ENCODE results near the gene TIMM10. TPM values are rescaled to one million over a fixed set of nuclear protein-coding genes. Genes with fewer than 3 reads are reported as not detected.

TIMM10 gene
- total RNA-seq, 1 donor from 2014 or later: 58.1 TPM

DNA sequence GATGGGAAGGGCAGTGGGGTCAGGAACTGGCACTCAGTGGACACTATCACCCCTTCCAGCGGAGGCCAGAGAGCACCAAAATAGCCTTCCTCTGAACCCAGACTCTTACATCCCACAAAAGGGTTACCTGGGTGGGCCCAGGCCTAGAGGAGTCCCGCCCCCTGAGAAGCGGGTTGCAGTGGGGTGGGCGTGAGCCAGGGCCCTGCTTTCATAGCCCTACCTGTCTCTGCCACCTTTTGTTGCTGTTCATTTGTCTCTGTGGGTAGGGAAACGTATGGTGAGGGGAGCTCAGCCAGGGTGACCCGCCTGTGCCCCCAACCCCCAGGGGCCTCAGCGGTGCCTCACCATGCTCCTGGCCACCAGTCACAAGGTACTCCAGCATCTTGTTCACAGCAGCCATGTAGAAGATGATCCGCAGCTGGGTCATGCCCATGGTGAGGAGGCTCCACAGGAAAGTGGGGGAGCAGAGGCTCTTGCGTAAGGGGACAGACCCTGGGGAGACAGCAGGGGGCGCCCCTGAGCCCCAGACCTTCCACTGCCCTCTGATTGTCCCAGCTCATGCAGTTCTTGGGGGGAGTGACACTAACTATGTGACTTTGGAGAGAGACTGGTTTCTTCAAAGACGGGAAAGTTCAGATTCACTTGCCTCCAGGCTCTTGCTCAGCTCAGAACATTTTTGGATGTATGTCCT is 39.0 kb downstream of the TIMM10 start:
- peak; percentile 54 for ATAC-seq
- intact Hi-C loops (cut with DNase I): no loop called here
- DNase-seq (ENCODE audit: missing footprints): no peak

DNA sequence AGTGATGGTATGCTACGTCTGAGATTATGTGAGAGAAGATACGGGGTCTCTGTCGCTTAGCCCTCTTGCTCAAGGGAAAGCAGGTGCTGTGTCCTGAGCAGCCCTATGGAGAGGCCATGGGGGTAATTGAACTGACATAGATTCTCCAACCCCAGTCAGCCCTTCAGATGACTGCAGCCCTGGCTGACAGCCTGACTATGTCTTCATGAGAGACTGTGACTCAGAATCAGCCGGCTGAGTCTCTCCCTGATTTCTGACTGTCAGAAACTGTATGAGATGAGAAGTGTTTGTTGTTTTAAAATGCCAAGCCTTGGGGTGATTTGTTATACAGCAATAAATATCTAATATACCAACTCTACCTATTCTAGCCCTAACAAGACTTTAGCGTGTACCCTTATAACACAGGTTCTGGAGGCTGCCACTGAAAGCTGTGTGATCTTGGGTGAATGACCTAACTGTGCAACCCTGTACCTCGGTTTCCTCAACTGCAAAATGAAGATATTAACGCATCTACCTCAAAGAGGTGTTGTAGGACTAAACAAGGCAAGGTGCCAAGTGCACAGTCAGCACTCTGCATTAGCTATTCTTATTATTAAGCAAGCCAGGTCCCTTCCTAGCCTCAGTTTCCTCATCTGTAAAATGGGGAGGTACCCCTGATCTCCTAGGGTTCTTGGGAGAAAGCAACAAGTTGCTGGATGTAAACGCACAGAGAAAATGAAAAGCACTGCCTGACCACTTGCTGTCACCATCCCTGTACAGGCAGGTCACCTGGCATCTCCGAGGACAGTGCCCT is 39.9 kb downstream of the TIMM10 start:
- DNase-seq (ENCODE audit: missing footprints) (no peak), ATAC-seq (no peak)
- intact Hi-C loops (cut with DNase I): no loop called here

DNA sequence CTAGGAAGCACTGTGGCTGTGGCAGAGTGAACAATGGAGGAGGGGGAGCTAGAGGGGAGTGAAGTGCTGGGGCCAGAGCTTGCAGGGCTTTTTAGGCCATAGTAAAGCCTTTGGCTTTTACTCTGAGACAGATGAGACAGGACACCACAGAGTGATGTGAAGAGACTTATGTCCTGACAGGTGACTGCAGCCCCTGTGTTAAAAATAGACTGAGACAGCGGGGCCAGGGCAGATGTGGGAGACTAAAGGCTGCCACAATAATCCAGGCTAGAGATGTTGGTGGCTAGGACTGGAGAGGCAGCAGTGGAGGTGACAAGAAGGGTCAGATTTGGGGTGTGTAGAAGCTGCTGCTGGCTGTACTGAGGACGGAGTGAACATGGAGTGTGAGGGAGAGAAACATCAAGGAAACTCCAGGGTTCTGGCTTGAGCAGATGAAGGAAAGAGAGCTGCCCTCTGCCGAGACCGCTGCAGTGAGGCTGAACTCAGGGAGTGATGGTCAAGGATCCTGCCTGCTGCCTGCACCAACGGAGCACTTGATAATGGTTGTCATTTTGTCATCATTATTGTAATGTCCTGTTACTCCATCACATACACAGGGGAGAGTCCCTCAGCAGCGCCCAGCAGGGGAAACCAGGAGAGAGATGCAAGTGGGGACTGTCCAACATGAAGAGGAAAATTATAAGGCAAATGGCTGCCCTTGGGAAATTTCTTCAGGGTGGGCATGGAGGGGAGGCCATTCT is 42.5 kb downstream of the TIMM10 start:
- DNase-seq (ENCODE audit: missing footprints) (no peak), ATAC-seq (no peak)
- intact Hi-C loops (cut with DNase I): no loop called here

DNA sequence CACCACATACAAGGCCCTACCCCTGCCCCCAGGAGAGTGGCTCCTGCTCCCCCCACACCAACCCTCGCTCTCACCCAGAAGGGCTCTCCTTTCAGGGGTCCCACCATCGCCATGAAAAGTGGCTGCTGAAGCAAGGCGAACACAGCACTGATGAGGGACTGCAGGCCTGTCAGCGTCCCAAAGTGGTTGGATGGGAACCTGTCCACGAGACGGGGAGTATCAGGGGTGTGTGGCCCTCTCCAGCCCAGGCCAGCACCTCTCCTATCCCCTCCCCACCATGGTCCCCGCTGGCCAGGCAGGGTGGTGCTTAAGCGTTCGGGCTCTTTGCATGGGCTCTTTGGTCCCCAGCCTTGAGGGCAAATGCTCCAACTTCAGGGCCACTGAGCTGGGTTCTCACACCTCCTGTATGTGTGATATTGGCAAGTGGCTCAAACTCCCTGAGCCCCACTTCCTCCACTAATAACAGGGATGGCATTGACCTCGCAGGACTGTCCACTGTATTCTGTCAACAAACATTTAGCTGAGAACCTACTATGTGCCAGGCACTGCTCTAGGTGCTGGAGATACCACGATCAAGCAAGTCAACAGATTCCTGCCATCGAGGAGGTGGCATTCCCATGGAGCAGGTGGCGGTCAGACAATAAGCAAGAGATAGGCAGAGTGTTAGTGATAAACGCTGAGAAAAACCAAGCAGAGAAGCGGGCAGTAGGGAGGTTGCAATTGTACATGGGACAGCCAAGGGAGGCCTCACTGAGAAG is 43.4 kb downstream of the TIMM10 start:
- DNase-seq (ENCODE audit: missing footprints) (no peak), ATAC-seq (no peak)
- intact Hi-C loops (cut with DNase I): no loop called here

DNA sequence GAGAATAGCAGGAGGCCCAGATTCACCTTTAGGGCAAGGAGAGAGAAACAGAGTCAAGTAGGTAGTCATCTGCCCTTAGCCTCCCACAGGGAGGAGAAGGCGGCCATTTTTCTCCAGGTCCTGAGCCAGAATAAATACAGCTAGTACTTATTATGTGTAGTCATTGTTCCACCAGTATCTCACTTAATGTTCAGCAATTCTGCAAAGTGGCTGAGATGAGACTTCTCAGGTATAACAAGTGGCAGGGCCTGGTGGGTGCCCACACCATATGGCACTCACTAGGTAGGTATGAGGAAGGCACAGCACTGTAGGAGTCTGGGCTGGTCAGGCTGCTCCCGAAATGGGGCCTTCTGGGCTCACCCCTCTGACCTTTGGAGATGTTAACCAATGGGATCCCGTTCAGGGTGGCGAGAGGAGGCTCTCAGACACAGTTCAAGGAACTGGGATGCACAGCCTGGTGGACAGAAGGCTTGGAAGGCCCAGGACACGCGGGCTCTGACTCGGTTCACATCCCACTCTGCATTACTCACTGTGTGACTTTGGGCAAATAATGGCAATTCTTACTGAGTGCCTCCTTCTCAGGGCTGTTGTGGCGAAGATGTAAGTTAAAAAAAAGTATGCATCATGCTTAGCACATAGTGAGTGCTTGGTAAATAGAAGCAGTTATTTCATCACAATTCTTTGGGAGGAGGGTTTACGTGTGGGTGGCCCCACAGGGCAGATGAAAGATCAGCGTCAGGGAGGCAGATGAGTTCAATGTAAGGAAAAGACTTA is 45.1 kb downstream of the TIMM10 start:
- DNase-seq (ENCODE audit: missing footprints) (no peak), ATAC-seq (no peak)
- intact Hi-C loops (cut with DNase I): no loop called here

DNA sequence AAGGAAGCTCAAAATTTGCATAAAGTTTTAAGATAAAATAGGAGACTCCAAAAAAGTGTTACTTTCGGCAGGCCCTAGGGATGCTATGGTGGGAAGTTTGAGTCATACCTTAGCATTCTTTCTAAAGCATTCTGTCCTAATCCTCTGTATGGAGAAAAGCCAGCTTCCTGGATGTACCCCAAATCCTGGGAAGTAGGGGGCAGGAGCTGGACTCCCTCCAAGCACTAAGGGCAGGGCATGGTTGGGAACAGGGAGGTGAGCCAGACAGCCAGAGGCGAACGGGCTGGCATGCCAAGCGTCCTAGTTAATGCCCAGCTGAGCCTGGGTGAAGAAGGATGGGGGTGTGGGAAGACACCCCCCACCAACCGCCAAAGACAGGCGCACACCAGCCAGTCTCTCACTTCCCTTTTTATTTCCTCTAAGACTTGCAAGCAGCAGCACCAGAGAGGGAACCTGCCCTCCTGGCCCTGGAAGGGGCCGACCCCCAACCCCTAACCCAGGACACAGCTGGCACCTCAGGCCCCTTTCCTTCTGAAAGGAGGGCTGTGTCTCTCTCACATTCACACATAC is 46.3 kb downstream of the TIMM10 start:
- DNase-seq (ENCODE audit: missing footprints) (no peak), ATAC-seq (no peak)
- intact Hi-C loops (cut with DNase I): no loop called here

DNA sequence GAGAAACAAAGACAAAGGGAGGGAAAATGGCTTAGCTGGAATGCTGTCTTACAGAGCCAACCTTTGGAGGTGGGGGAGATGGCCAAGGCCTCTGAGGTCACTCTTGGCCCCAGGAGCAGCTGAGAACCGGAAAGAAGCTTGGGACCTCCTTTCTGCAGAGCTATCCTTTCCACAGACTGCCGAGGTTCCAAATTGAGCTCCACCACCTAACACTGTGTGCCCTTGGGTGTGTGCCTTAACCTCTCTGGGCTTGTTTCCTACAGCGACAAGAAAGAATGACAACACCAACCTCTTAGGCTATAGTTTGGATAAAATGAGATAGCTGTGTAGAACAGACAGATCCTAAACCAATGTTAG is 47.0 kb downstream of the TIMM10 start:
- ATAC-seq (no peak), DNase-seq (ENCODE audit: missing footprints) (no peak)
- intact Hi-C loops (cut with DNase I): no loop called here

DNA sequence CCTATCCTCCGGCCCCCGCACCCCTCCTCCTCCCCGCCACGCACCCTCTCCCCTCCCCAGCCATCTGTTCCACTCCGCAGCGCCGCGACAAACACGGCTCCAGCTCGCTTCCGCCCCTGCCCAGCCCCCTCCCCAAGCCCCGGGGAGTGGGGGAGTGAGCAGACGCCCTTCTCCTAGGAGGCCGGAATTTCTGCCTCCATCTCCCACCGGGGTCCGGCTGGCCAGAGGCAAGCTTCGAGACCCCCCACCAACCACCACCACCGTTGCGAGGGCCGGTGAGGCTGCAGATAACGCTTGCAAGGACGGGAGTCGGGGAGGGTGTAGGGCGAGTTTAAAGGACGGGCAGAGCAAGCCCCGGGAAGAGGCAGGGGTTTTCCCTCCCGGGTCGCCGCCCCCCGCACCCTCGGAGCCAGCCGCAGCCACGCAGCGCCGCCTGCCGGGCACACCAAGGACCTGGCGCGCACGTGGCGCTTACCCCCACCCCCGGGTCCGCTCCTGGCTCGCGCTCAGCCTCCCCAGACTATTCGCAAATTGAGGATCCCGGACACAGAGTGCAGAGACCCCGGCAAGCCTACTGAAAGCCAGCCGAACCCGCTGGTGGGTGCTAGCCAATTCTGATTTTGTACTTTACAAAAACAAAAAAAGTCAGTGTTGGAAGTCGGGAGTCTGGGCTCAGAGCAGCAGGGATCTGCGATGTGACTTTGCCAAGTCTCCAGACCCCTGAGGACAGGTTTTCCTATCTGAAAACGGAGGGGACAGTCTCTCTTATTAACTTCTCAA is 47.6 kb downstream of the TIMM10 start:
- DNase-seq (ENCODE audit: missing footprints) (no peak), ATAC-seq (peak; percentile 49)
- intact Hi-C loops (cut with DNase I): no loop called here

DNA sequence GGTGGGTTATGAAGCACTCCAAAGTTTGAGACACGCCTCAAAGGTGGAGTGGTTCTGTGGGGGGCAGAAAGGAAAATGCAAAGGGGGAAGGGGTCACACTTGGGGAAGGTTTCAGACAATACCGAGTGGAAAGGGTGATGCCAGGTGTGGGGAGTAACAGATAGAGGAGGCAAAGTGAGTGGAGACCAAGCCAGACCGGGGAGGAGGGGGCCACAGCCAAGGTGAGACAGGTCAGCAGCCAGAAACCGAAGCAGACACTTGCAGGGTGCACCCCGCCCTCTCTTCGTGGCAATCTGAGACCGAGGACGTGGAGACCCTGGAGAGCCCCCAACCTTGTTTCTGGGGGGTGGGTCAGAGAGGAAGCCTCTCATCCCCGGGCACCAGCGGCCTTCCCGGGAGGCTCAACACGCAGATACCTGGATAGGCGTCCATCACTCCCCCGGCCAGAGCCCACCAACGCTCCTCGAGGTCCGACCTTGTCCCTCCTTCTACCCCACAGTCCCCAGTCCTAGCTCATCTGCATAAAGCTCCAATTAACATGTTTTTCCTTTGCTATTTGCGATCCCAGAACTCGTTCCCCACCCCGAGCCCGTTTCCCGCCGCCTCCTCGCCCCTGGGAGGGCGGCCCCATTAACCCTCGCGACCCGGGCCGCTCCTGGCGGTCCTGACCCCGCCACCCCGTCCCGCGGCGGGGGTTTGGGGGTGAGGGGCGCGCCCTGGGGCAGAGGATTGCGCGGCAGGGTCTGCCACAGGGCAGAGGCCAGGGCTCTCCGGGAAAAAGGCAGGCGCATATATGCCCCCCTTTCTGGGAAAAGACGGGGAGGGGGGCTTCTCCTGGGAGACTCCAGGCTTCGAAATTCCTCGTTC is 48.4 kb downstream of the TIMM10 start:
- no peak for ATAC-seq
- DNase-seq (ENCODE audit: missing footprints): no peak
- intact Hi-C loops (cut with DNase I): no loop called here

DNA sequence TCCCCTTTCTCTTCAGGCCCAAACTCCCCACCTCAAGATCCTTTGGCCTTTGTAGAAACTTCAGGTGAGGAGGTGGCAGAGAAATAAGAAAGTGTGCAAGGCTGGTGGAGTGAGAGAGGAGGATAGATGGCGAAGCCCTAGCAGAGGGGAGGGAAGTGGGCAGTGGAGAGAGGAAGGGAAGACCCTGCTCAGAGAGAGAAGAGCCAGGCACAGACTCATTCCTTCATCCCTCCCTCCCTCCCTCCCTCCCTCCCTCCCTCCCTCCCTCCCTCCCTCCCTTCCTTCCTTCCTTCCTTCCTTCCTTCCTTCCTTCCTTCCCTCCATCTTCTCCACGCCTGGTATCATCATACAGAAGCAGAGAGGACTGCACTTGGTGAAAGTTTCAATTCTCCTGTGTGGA is 49.2 kb downstream of the TIMM10 start:
- intact Hi-C loops (cut with DNase I): no loop called here
- ATAC-seq: no peak
- no peak for DNase-seq (ENCODE audit: missing footprints)

DNA sequence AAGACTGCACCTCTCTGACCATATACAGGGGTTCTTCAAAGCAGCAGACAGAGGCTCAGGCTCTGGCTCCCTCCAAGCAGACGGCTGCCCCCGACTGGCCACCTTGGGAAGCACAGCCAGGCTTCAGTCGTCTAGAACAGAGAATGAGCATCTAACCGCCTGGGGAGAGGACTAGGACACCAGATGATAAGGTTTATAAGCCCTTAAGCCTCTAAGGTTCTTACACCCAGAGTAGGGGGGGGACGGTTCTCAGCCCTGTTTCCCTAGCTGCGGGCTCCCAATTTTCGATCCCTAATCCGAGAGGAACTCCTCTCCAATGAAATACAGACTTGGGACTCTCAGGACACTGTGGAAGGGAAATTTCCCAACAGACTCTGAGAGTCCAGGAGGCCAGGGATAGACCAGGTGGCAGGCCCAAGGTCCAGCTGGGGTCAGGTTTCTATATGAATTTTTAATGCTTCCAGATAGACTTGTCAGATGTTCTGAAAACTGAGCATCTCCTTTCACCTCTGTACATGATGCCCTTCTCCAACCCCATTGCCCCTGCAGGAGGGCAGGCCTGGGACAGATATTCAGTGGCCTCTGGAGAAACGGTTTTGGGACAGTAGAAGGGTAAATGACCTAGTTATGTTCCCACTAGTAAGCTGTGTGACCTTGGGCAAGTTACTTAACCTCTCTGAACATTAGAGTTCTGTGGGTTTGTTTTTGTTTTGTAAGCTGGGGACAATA is 50.0 kb downstream of the TIMM10 start:
- DNase-seq (ENCODE audit: missing footprints) (no peak), ATAC-seq (peak; percentile 29)
- intact Hi-C loops (cut with DNase I): loop anchor here (1.0 kb wide), 1 partner anchor 135 kb away; no protein-coding TSS in a partner anchor

DNA sequence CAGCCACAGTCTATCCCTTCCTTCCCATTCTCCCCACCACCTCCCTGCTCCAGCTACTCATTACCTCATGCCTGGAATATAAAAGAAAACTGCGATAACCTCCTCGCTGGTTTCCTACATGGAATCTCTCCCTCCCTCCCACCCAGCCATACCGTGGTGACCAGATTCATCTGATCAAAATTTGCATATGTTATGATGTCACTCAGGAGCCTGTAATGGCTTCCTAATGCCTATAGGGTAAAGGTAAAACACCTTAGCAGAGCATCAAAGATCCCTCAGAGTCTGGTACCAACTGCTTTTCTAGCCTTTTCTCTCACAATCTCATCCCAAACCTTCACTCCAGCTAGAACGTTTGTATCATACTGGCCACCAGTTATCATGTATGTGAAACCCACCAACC is 50.6 kb downstream of the TIMM10 start:
- ATAC-seq: no peak
- intact Hi-C loops (cut with DNase I): loop anchor here (1.0 kb wide), 2 partner anchors 23 to 135 kb away; no protein-coding TSS in a partner anchor
- no peak for DNase-seq (ENCODE audit: missing footprints)

DNA sequence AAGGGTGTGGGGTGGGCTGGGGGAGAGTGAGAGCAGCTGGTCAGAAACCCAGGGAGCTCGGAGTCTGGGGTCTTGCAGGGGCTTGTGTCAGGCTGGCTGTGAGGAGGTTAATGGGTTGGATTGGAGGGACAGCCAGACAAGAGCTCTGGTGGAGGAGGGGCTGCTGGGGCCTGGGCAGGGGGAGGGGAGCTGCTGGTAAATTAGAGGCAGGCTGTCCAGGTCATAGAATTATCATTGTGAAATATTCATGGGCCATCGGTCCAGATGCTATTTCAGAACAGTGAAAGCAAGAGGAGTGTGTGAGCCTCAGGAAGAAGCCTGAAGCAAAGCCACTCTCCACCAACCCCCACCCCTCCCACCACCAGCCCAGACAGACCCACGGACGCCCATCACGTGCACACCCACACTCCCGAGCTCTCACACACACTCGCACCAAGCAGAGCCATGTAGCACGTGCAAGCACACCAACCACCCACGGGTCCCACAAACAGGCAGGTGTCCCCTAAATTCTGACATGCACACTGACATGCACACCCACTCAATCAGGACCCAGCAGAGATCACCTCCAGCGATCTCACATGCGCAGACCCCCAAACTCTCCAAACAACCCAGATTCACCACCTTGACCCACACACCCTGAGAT is 51.4 kb downstream of the TIMM10 start:
- DNase-seq (ENCODE audit: missing footprints): no peak
- no peak for ATAC-seq
- intact Hi-C loops (cut with DNase I): loop anchor here (1.0 kb wide), 1 partner anchor 22 kb away; no protein-coding TSS in a partner anchor
